CD1c-positive myeloid dendritic cell (primary cell): ENCODE results near the gene MVB12B.

Experiments
- DNase-seq: peaks from one replicate; pipeline ENCODE4 v3.0.0-alpha.2; 2016; ENCODE audit errors: extremely low spot score

The MVB12B gene

GRCh38 chr9:126363847-126364671, 37.4 kb downstream of the MVB12B start:
- no peak for DNase-seq

DNA sequence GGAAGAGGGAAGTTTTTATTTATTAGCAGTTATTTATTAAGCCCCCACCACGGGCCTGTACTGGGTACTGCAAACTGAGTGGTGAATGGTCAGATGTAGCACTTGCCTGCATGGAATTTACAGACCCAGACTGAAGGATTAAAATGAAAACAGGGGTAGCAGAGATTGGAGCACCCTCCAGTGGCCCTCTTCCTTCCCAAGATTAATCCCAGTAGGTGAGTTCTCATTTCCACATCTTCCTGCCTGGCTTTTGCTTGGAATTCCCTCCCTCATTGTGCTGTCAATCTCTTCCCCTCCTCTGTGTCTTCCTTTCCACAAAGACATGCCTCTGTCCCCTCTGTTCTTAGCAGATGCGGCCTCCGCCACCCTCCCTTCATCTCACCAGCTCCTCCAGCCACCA, 39.2 kb downstream of the MVB12B start:
- no peak for DNase-seq

DNA sequence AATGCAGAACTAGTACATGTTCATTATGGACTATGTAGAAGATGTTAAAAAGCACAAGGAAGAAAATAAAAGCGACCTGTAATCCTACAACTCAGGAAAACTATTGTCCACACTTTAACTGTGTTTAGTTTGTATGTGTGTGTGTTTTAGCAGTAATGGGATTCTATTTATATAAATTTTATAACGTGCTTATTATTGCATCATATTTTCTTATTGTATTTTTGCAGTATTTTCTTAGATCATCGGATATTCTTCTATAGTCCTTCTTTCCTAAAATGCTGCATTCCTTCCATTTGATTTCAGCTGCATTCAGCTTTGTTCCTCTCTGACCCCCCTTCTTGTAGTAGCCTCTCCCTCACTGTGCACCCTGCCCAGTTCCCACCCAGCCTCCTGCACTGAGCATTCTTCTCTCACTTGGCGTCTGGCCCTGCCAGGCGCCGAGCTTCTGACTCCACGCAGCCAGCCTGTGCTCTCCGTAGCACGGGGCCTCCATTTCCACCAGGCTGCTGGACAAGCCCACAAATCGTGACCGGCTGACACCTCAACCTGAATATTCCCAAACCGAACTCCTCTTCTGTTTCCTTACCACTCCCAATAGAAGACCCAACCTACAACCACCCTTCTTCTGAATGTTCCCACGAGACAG, 39.9 kb downstream of the MVB12B start:
- DNase-seq: no peak

- DNase-seq: no peak
Observed at GRCh38 chr9:126367139-126367538, 40.5 kb downstream of the MVB12B start.

DNA sequence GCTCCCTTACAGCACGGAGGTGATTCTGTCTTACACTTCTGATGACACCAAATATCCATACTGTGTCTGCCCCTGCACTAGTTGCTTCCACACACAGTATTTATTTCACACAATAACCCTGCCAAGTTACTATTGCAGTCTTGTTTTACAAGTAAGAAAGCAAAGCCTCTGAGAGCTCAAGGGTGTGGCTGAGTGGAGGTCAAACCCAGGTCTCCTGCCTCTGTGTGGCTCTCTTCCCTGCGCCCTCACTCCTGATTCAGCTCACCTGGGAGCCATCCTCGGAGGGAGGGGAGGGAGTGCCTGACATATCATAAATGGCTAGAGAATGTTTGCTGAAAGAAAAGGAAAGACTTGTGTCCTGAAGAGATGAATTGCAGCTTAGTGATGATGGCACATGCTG, 41.0 kb downstream of the MVB12B start:
- no peak for DNase-seq

DNA sequence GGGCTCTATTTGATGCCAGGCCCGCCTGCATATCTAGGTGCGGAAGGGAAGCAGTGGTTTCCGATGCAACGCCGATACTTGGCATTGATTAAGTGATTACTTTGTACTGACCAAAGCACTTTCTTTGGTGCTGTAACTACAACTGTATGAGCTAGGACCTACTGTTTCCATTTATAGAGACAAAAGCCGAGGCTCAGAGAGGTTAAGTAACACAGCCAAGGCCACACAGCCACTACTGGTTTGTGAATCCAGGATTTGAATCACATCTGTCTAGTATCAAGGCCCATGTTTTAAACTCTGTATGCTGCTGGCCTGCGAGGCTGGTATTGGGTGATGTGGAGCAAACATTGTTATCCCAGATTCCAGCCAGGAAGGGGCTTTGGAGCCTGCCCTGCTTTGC, 41.4 kb downstream of the MVB12B start:
- DNase-seq: no peak

DNA sequence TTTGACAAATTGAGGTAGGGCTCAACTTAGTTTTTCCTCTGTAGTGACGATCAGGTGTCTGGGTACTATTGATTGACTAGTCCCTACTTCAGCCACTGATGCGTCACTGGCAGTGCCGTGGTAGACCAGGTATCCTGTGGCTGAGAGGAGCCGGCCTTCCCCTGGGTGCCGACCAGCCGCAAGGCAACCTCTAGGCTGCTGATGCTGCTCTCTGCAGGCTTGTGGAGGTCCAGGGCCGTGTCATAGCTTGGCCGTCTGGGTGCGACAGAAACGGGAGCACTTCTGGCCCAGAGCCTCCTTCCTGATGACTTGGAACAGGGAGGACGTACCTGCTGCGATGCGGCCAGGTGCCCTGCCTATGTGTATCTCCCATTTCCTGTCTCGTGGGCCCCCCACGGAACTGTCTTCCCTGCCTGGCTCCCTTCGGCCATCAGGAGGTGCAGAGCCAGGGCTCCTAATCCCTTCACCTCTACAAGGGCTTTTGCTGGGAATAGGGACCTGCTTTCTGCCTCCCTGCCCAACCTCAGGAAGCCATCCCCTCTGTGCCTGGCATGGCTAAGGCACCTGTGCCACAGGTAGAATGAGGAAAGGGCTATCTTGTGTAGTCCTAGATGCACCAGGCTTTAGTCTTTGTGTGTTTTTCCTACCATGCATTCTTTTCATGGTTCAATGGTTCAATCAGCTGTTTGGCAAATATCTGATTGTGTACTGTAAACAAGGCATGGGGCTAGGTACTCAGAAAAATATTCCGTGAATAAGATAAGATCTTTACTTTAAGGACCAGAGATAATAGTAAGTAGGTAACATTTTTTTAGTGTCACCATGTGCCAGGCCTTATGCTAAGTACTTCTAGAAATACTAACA, 44.6 kb downstream of the MVB12B start:
- no peak for DNase-seq

DNA sequence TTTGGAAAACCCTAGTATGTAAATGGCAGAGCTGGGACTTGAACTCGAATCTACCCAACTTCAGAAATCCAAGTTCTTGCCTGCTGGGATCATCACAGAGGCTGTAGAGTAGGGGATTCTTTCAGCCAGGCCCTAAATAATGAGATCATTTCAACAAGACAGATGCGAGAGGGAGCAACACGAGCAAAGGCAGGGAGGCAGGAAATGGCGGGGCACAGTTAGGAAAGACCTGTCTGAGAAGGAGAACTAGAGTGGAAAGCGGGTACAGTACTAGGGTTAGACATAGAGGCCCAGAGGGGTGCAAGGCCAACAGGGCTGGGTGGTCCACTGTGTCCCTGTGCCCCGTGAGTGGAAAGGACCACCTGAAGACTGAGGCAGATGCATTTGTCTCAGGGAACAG, 46.1 kb downstream of the MVB12B start:
- DNase-seq: no peak

DNA sequence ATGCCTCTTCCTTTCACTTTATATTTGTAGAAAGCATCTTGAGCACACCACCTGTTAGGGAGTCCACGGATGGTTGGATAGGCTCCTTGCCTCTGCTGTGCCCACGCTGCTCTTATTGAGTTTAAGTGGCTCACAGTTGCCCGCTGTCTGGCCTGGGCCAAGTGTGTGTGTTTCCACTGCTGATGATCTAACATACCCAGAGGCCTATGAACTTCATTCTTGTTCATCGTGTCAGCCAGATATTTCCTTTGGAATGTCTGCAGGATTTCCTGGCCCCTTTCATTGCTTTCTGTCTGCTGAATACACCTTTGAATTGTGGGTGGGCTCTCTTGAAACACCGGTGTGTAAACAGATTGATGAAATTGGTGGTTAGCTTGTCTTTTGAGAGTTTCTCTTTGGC, 46.6 kb downstream of the MVB12B start:
- DNase-seq: no peak

DNA sequence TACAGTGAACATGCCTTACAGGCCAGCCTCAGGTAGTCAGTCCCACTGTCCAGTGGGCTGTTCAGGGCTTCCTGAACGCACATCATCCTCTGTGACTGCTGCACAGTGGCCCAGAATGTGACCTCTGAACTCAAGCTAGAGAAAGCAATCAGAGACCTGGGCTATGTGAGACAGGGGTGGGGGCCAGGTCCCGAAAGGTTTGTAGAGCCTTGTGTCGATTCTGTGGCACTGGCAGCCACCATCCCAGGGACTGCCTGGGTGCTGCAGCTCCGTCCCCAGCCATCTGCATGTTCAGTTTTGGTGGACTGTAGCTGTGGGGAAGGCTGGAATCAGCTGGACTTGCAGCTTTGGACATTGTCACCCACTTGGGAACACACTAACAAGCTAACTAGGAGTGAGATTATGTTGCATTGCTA, 47.7 kb downstream of the MVB12B start:
- no peak for DNase-seq

DNA sequence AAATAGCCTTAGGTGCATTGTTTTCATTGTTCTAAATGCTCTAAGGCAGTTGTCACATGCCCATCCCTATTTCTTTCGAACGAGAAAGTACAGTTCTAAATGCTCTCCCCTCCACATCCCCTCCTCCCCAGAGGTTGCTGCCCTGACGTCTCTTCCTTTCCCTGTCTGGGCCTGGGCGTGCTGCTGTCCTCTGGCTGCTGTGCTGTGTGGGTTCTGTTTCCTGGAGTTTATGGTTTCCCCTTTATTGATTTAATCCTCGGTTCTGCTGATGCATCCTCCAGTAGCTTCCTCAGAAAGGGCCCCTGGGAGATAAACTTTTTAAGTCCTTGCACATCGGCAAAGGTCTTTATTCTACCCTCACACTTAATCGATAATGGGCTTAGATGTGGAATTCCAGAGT, 48.8 kb downstream of the MVB12B start:
- DNase-seq: peak; percentile 53

DNA sequence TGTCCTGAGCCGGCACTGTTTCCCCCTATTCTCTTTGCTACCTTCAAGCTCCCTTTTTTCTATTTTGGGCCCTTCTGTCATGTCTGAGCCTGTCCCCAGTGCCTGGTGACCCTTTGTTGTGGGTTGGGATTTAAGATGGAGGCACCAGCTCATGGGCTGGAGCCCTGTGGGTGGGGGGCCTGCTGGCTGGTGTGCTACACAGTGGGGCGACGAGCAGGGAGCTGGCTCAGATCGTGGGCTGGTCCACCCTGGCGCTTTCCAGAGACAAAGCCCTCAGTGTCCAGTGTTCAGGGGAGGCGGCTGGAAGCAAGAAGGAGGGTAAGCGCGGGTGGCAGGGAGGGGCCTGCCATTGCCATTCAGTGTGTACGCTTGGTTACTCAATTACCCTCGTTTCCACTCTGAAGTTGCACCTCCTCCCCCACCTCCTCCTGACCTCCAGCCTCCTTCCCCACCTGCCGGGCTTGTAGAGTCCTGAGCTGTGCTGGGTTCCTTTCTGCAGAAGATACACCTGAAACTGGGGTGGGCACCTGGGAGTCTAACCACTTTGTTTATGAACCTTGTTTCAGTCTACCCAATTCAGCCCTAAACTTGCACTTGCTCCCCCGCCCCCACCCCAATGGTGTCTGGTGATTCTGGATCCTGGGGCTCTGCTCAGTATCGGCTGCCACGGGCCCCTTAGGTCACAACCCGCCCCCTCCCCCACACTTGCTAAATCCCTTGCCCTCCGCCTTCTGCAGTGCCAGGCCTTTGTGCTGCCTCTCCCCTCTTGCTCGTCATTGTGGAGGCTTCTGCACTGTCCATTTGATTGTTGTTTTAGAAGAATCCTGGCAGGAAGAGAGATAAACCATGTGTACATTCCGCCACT, 49.9 kb downstream of the MVB12B start:
- no peak for DNase-seq

- DNase-seq: no peak
Observed at GRCh38 chr9:126377176-126377509, 50.5 kb downstream of the MVB12B start.

DNA sequence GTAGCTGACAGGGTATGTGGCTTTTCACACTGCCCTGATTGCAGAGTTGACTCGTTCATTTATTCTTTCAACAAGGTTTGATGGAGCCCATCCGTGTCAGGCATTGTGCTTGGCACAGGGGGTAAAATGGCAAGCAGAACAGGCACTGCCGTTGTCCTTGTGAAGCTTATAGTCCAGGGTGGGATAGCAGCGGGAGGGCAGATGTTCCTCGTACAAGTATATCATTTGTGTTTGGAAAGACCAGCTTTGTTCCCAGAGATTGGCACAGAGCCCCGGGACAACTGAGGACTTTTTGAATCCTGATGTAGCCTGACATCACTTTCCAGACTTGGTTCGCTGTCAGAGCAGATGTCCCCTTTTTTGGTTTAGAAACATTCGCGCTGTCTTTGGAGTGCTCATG, 50.9 kb downstream of the MVB12B start:
- no peak for DNase-seq

DNA sequence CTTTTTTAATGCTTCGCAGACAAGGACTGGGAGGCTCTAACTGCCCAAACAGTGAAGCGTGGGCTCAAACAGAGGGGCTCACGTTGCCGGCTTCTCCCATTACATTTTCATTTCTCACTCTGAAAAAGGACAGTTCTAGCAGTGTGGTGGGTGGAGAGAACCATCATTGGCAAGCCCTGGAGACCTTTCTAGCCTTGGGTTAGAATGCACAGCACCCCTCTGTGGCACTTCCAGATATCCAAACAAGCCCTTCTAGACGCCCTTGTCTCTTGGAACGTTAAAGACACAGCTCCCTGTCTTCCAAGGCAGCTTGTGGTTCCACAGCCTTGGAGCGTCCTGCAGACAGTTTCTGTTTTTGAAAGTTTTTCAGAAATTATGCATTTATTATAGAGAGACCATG, 52.1 kb downstream of the MVB12B start:
- no peak for DNase-seq

GRCh38 chr9:126379661-126380360, 53.2 kb downstream of the MVB12B start:
- no peak for DNase-seq

- no peak for DNase-seq
Observed at GRCh38 chr9:126380447-126380846, 53.8 kb downstream of the MVB12B start.

DNA sequence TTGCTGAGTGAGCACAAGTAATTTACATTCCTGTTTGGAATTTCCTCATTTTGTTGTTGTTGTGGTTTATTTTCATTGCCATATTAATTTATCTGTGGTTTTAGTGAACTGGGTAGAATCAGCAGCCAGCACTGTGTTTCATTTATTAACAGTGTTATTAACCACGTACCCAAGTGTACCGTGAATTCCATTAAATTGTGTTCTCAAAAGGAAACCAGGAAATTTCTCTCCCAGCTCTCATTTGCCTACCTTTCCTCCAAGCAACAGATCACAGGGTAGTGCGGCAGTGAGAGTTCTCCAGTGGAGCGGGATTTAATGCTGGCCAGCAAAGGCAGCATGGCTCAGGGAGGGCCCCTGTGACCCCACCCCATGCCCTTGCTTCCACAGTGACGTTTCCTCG, 54.6 kb downstream of the MVB12B start:
- no peak for DNase-seq

DNA sequence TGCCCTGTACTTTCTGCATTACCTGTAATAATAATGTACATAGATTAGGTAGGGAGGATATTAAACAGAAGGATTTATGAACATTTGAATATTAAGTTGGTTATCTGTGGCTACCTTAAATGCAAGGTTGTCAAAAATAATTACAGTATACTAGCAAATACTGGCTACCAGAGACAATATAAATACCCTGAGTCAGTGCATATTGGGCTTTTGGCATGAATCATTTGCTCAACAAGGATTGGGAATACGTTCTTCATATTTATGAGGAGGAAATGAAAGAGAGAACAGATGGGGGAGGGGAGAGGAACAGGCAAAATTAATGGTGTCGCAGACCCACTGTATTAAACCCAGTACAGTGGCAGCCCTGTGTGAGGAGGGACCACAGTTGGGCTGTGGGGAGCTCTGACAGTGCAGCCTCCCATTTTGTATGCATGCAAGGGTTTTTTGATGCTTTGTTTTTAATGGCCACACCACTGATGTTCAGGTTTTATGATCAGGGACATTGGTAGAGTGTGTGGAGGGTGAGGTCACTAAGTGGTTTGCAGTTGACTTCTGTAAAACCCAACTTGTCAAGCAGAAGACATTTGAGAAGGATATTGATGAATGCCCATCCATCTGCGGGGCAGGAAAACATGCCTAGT, 56.9 kb downstream of the MVB12B start:
- DNase-seq: no peak

- no peak for DNase-seq
Observed at GRCh38 chr9:126384926-126385325, 58.3 kb downstream of the MVB12B start.

- DNase-seq: peak; percentile 13
Observed at GRCh38 chr9:126386088-126386487, 59.5 kb downstream of the MVB12B start.
